Fibroblast of villous mesenchyme (primary cell): ENCODE results near the gene SYNJ2. TPM values are rescaled to one million over a fixed set of nuclear protein-coding genes. Genes with fewer than 3 reads are reported as not detected.

ENCODE experiments used
- DNase-seq: peaks from one replicate; pipeline ENCODE4 v3.0.0-alpha.2; 2010; ENCODE audit warnings: low read depth
- H3K4me3 ChIP-seq: 2 replicates; pipeline ENCODE4 v1.5.1; 2011; ENCODE audit warnings: low read depth, mild to moderate bottlenecking, low read length
- total RNA-seq: library from RNA; depleted of rRNA; stranded (reverse); fragments of >200 nt; gene quantifications from 2 replicates; pipeline ENCODE4 v1.2.3, GENCODE V29; 2012
- TF ChIP-seq, protein P1 (sequence below): IDR thresholded peaks from 2 replicates; pipeline ENCODE4 v1.5.1; 2012; ENCODE audit warnings: low read depth, mild to moderate bottlenecking, low read length; ENCODE audit not compliant: insufficient read depth

Gene SYNJ2
- total RNA-seq, 1 donor = 53.1 TPM

DNA sequence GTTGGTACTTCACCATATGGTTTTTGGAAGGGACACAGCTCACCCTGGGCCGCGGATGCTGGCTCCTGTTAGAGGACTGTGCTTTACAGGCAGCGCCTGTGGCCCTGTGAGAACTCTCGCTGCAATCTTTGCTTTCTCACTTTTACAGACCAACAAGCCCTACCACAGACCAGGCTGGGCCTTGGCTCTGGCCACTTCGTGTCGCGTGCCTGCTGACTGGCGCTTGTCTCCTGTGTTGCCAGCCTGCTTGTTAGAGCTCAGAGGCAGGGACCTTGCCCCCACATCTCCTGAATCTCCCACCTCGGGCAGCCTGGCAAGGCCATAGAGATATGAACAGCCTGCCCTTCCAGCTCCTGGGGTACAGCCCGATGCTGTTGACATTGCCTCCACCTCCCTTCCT is 56.1 kb downstream of the SYNJ2 start:
- TF ChIP-seq, protein P1, sequence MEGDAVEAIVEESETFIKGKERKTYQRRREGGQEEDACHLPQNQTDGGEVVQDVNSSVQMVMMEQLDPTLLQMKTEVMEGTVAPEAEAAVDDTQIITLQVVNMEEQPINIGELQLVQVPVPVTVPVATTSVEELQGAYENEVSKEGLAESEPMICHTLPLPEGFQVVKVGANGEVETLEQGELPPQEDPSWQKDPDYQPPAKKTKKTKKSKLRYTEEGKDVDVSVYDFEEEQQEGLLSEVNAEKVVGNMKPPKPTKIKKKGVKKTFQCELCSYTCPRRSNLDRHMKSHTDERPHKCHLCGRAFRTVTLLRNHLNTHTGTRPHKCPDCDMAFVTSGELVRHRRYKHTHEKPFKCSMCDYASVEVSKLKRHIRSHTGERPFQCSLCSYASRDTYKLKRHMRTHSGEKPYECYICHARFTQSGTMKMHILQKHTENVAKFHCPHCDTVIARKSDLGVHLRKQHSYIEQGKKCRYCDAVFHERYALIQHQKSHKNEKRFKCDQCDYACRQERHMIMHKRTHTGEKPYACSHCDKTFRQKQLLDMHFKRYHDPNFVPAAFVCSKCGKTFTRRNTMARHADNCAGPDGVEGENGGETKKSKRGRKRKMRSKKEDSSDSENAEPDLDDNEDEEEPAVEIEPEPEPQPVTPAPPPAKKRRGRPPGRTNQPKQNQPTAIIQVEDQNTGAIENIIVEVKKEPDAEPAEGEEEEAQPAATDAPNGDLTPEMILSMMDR = no peak
- DNase-seq = no peak
- H3K4me3 ChIP-seq = no peak overlapping the region

DNA sequence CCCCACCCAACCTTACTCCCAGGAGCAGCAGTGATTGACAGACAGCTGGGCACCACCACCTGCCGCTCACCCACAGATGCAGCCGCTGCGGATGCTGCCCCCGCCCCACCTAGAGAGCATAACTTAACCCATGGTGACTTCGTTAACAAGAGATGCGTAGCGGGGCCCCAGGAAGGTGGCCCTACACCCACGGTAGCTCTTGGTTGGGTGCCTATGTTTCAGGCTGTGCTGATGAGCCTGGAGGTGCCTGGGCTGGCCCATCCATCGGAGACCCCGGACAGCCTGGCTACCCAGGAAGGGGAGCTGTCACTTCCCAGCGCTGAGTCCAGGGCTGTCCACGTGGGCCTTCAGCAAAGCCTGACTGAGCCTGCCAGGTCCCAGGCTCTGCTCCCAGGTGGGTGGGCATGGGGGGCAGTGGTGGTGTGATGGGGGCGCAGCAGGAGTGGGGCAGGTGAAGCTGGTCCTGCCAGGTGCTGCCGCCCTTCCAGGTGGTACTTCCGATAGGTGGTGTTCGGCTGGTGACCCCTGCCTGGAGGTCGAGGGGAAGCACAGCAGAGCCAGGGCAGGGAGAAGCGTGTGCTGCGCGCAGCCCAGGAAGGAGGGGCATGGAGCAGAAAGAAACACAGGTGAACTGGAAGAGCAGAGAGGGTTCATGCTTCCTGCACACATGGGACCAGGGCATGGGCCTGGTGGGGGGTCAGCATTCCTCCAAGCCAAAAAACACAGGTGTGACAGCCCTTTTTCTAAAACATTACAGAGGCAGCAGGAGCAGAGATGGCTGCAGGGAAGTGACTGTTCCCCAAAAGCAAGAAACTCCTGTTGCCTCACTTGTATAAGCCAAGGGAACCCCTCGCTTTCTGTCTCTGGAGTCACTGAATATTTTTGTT is 56.9 kb downstream of the SYNJ2 start:
- no peak for DNase-seq
- TF ChIP-seq, protein P1 = no peak
- no peak overlapping the region for H3K4me3 ChIP-seq

DNA sequence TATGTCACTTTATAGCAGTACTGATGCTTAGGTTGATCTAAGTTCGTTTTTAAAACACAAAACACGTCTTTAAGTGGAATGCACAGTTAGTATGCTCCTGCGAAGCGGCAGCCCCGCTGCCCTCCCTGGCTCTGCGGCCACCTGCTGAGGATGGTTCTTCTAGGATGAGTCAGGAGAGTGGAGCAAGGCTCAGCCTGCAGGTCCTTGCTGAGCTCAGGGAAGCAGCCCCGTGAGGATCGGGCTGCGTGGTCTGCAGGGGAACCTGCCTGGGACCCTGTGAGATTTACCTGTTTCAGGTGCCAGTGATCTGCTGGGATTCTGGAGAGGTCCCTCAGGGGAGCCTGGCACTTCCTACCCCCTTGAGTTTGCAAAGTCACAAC is 57.5 kb downstream of the SYNJ2 start:
- no peak overlapping the region for H3K4me3 ChIP-seq
- no peak for DNase-seq
- TF ChIP-seq, protein P1 = no peak

DNA sequence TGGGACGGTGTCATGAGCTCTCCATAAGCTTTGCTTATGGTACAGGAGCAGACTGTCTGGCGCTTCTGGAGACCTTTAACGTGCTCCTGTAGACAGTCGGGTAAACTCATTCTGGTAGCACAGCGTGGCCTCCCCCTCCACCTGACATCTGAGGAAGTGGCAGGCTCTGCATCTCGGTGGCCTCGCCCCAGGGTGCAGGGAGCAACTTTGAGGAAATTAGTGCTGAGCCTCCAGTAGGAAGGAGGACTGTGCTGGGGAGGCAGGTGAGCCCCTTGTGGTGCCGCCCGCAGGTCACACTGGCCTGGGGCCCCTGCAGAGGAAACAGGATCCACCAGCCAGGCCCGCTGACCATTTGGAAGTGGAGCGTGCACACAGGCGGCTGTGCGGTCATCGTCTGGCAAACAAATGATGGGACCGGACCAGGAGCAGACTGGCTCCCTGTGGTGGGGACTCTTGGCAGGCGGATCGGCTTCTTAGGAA is 57.9 kb downstream of the SYNJ2 start:
- no peak for DNase-seq
- TF ChIP-seq, protein P1 = no peak
- no peak overlapping the region for H3K4me3 ChIP-seq

DNA sequence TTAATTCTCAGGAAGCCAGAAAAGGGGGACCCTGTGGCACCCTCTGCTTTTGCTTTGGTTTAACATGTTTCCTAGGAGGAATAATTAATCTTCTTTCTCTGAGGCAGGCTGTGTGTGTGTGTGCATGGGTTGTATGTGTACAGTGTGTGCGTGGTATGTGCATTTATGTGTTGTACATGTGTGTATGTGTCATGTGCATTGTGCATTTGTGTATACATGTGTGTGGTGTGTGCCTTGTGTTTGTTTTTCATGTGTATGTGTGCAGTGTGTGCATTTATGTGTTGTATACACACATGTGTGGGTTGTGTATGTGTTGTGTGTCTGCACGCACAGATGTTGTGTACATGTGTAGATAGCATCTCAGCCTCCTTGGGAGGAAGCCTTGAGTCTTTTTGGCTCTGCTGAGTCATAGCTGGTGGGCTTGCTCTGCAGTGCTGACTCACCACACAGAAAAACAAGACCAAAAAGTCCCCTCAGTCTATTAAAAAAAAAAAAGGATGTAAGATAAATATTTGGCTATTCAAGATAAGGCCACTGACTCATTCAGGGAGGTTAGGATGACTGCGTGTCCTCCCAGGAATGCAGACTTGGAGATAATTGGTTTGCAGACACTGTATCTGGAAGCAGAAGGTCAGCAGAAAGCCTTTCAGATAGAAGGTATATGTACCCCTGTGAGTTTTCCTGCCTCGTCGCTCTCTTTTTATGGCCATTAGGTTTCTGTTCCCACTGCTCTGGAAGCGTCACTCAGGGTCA is 58.6 kb downstream of the SYNJ2 start:
- DNase-seq = peak; percentile 98
- peak overlapping the region; percentile 1 for H3K4me3 ChIP-seq
- TF ChIP-seq, protein P1 = no peak

DNA sequence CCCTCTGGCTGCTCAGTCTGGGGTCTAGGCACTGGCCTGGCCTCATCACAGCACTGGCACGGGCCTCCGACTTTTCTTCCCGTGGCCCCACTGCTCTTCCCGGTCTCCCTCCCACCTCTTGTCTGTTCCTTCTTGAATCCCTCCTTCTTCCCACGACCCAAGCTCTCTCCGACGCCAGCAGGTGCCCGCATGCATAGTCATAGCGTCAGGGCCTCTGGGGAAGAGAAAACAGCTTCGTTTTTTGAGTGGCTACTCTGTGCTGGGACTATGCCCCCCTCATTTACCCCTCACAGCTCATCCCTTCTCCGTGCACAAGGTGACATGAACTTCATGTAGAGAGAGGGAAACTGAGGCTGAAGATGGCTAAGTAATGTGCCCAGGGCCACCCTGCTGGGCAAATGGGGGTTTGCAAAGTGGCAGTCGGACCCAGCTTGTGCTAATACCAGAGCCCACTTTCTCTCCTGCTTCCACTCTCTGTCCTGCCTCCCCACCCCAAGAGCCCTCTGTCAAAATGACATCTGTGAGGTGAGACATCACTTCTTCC is 59.2 kb downstream of the SYNJ2 start:
- H3K4me3 ChIP-seq = peak overlapping the region; percentile 1
- DNase-seq = peak; percentile 88
- TF ChIP-seq, protein P1 = no peak
